GM12874 (cell line): Measurements from ENCODE around the gene CPEB3.

Experiments
- TF ChIP-seq, protein P1 (sequence below): IDR thresholded peaks from 2 replicates; pipeline ENCODE4 v1.5.1; 2011; ENCODE audit warnings: low read depth, mild to moderate bottlenecking, control low read depth, low read length, moderate library complexity; ENCODE audit not compliant: insufficient read depth

CPEB3 gene

DNA sequence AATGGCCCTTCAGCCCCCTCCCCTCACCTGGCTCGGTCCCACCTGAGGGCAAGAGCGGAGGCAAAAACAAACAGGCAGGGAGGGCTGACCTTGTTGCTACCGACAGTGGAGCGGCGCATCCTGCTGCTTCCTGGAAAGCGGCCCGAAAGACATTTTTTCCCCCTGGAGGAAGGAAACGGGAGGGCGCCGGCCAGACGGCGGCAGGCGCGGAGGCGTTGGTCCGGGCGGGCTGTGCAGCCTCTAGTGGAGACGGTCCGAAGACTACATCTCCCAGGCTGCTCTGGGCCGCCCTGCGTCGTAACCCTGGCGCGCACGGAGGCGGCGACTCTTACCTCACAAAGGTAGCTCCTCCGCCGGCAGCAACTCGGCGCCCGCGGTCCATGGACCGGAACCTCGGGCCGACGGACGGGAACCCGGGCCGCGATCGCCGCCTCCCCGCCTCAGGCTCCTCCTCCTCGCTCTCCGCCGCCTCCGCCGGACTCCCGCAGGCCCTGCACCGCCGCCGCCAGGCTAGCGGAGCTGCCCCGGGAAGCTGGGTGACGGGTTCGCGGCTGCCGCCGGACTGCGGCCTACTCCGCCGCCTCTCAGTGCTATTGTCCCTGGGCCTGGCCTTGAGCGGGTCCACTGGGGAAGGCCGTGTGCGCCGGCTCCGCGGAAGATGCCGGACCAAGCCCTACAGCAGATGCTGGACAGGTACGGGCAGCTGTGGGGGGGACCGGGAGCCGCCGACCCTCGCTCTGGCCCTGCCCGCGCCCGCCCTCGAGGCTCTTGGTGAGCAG is at the start of gene CPEB3, which contains the start of gene MARCHF5:
Gene CPEB3, minus strand, starts transcription at position 242 of the 779 bp plus-strand sequence. CDS start 50,728 bp downstream, outside the sequence.
Gene MARCHF5, plus strand, starts transcription at position 331 of the 779 bp plus-strand sequence. Its CDS starts 328 bp downstream, at position 659.
- TF ChIP-seq, protein P1, sequence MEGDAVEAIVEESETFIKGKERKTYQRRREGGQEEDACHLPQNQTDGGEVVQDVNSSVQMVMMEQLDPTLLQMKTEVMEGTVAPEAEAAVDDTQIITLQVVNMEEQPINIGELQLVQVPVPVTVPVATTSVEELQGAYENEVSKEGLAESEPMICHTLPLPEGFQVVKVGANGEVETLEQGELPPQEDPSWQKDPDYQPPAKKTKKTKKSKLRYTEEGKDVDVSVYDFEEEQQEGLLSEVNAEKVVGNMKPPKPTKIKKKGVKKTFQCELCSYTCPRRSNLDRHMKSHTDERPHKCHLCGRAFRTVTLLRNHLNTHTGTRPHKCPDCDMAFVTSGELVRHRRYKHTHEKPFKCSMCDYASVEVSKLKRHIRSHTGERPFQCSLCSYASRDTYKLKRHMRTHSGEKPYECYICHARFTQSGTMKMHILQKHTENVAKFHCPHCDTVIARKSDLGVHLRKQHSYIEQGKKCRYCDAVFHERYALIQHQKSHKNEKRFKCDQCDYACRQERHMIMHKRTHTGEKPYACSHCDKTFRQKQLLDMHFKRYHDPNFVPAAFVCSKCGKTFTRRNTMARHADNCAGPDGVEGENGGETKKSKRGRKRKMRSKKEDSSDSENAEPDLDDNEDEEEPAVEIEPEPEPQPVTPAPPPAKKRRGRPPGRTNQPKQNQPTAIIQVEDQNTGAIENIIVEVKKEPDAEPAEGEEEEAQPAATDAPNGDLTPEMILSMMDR, result peak; percentile 56

DNA sequence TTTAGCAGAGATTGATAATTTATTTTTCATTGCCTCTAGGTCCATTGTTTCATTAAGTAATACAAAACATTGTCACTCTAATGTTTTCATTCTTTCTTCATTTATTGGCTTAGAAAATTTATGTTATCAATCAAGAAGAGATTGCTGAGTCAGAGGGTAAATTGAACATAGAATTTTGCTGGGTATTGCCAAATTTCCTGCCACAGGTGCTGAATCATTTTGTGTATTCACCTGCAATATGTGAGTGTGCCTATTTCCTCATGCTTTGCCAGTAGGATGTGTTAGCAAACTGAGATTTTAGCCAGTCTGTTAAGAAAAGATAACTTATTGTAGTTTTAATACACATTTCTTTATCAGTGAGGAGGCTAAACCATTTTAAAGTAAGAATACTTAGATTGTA is 38.1 kb upstream of the CPEB3 start:
- TF ChIP-seq, protein P1, result no peak

DNA sequence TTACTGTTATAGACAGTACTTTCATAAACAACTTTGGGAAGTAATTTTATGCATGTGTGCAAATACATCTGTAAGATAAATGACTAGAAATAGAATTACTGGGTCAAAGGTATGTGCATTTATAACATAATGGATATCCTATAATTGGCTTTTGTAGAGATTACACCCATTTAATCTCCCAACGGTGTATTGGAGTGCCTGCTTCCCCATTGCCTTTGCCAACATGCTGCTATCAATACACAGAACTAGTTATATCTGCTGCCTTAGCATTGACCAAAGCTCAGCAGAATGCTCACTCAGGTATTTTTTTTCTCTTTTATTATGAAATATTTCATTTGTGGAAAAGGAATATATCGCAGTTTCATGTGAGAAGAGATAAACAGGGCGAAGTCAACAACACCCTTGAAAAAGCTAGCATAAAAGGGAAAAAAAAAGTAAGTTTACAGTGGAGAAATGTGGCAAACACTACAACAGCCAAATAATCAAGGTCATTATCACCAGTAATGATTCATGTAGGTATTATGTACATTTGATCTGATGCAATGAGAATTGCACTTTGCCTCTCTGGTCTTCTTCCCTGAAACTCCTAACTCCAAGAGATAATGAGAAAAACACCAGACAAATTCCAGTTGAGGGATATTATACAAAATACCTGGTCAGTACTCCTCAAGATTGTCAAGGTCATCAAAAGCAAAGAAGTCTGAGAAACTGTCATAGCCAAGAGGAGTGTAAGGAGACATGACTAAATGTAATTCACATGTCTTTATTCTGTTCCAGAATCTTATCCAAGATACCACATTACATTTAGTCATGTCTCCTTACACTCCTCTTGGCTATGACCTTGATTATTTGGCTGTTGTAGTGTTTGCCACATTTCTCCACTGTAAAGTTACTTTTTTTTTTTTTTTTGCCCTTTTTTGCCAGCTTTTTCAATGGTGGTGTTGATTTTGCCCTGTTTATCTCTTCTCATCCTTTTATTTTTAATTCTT is 36.9 kb upstream of the CPEB3 start:
- TF ChIP-seq, protein P1, result no peak

DNA sequence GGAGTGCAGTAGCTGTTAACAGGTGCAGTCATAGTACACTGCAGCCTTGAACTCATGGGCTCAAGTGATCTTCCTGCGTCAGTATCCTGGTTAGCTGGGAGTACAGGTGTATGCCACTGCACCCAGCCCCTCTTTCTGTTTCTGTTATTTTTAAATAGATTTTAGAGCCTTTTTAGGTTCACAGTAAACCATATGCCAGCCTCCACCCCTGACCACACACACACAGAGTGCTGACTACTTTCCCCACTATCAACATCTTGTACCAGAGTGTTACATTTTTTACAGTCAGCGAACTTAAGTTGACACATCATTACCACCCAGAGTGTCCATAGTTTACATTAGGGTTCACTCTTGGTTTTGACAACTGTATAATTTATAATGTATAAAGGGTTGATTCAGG is 32.2 kb upstream of the CPEB3 start:
- TF ChIP-seq, protein P1, result no peak

DNA sequence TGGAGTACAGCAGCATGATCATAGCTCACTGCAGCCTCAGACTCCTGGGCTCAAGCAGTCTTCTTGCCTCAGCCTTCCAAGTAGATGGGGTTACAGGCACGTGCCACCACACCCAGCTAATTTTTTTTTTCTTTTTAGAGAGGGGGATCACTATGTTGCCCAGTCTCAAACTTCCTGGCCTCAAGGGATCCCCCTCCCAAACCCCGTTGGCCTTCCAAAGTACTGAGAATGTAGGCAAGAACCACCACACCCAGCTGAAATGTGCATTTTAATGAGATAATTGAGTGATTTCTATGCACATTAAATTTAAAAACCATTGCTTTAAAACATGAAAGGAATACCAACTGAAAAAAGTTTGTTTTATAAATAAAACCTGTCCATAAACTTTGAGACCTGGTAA is 25.7 kb upstream of the CPEB3 start:
- TF ChIP-seq, protein P1, result no peak

DNA sequence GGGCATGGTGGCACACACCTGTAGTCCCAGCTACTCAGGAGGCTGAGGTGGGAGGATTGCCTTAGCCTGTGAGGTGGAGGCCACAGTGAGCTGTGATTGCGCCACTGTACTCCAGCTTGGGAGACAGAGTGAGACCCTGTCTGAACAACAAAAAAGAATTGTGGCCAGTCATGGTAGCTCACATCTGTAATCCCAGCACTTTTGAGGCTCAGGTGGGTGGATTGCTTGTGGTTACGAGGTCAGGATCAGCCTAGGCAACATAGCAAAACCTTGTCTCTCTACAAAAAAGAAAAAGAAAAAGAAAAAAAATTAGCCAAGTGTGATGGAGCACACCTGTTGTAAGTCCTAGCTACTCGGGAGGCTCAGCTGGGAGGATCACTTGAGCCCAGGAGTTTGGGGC is 22.9 kb upstream of the CPEB3 start:
- TF ChIP-seq, protein P1, result no peak

DNA sequence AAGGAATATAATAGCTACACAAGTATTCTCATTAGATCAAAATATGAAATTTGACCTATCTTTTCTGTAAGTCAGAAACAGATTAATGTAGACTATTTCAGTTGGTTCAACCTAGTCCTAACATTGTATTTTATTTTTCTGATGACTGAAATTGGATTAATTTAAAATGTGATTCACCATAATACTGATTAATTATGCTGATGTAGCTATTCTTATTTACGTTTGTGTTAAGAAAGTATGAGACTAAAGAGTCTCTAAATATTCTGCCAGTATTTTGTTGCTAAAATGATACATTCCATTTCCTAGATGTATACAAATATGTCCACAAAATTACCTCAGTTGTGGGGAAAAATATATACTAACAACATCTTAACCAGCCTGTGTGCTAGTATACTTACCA is 18.4 kb upstream of the CPEB3 start:
- TF ChIP-seq, protein P1, result no peak
